H1 (cell line): Measurements from ENCODE around the gene HMGXB3. TPM values are rescaled to one million over a fixed set of nuclear protein-coding genes. Genes with fewer than 3 reads are reported as not detected.

Source experiments
- CTCF ChIA-PET: fragments of 300-600 bp; sonication (Branson Sonifier 250); formaldehyde crosslinking; loops from one replicate; lab custom pipeline; 2021; ENCODE audit not compliant: partially characterized antibody; lab: Charles Lee
- POLR2A ChIA-PET: fragments of 300-600 bp; sonication (Branson Sonifier 250); formaldehyde crosslinking; loops from one replicate; lab custom pipeline; 2021; ENCODE audit warnings: inconsistent platforms; ENCODE audit not compliant: partially characterized antibody; lab: Charles Lee
- DNase-seq, 2 experiments: peaks; one replicate each; pipeline versions ENCODE4 v3.0.0 to v3.0.0-alpha.2; 2010 to 2022; ENCODE audit warnings: low spot score in 2 of 2, low read depth in 1 of 2, mixed read lengths in 1 of 2
- FAIRE-seq: peaks from 2 replicates; lab custom pipeline; 2011; peaks lifted over from hg19 to GRCh38; lab: Jason Lieb, UNC
- H2AFZ ChIP-seq: 2 replicates; pipeline ENCODE4 v1.8.1; 2012; ENCODE audit warnings: low read length, inconsistent platforms
- H2AK5ac ChIP-seq: 2 replicates; pipeline ENCODE4 v1.6.1; 2013; ENCODE audit warnings: low read depth, low read length
- H2BK120ac ChIP-seq: replicated peaks from 2 replicates; pipeline ENCODE3; 2013; ENCODE audit warnings: low read depth, low read length, inconsistent platforms
- H2BK12ac ChIP-seq: 2 replicates; pipeline ENCODE4 v1.6.1; 2013; ENCODE audit warnings: low read depth, low read length
- H2BK15ac ChIP-seq: 2 replicates; pipeline ENCODE4 v1.6.1; 2013; ENCODE audit warnings: low read length
- H2BK20ac ChIP-seq: 2 replicates; pipeline ENCODE4 v1.6.1; 2013; ENCODE audit warnings: low read length
- H2BK5ac ChIP-seq: 2 replicates; pipeline ENCODE4 v1.6.1; 2013; ENCODE audit warnings: low read depth, low read length
- H3K14ac ChIP-seq: 2 replicates; pipeline ENCODE4 v1.6.1; 2013; ENCODE audit warnings: inconsistent platforms; ENCODE audit not compliant: insufficient read length
- H3K18ac ChIP-seq: 2 replicates; pipeline ENCODE4 v1.6.1; 2013; ENCODE audit warnings: low read length; ENCODE audit errors: extremely low read depth
- H3K23ac ChIP-seq: 2 replicates; pipeline ENCODE4 v1.6.1; 2013; ENCODE audit warnings: inconsistent platforms; ENCODE audit not compliant: insufficient read length
- H3K23me2 ChIP-seq: 2 replicates; pipeline ENCODE4 v1.6.1; 2013; ENCODE audit warnings: low read depth, low read length
- H3K27ac ChIP-seq: 2 replicates; pipeline ENCODE4 v1.6.1; 2011; ENCODE audit warnings: low read depth, low read length, inconsistent platforms
- H3K27me3 ChIP-seq, 4 experiments: replicated peaks in 1 of 4; 1 replicate in 1 of 4; 2 replicates in 3 of 4; pipeline versions ENCODE4 v1.6.1 to v1.8.1; 2011 to 2013; ENCODE audit warnings: low read length in 3 of 4, mild to moderate bottlenecking in 3 of 4, inconsistent platforms in 2 of 4, mixed read lengths in 2 of 4, moderate library complexity in 1 of 4; ENCODE audit not compliant: control insufficient read depth in 3 of 4, insufficient read depth in 3 of 4; ENCODE audit errors: extremely low read depth in 1 of 4
- H3K36me3 ChIP-seq, 4 experiments: 2 replicates each; pipeline versions ENCODE4 v1.6.1 to v1.8.1; 2011 to 2013; ENCODE audit warnings: mild to moderate bottlenecking in 4 of 4, low read length in 3 of 4, moderate library complexity in 2 of 4, control low read depth in 1 of 4, inconsistent platforms in 1 of 4; ENCODE audit not compliant: insufficient read depth in 4 of 4, control insufficient read depth in 2 of 4
- H3K4ac ChIP-seq: replicated peaks from 2 replicates; pipeline ENCODE3; 2013; ENCODE audit warnings: low read length, low read depth, mixed read lengths, inconsistent platforms; ENCODE audit not compliant: insufficient read length
- H3K4me1 ChIP-seq, 4 experiments: replicated peaks in 1 of 4; 1 replicate in 1 of 4; 2 replicates in 3 of 4; pipeline versions ENCODE4 v1.6.1 to v1.8.1; 2011 to 2013; ENCODE audit warnings: low read length in 3 of 4, inconsistent platforms in 2 of 4, mixed read lengths in 1 of 4; ENCODE audit not compliant: insufficient read depth in 4 of 4, control insufficient read depth in 3 of 4
- H3K4me2 ChIP-seq, 2 experiments: 2 replicates each; pipeline versions ENCODE4 v1.6.1 to v1.8.1; 2011 to 2013; ENCODE audit warnings: low read depth in 2 of 2, low read length in 2 of 2, control low read depth in 1 of 2, inconsistent platforms in 1 of 2, mild to moderate bottlenecking in 1 of 2; ENCODE audit not compliant: insufficient read depth in 1 of 2
- H3K4me3 ChIP-seq, 4 experiments: fragments of 200-600, 300-600 bp in 1 of 4; sonication (generic), shearing (Covaris generic), sonication (Bioruptor Twin) in 1 of 4; 2 replicates each; pipeline versions ENCODE4 v1.5.1 to v1.8.1; 2011 to 2016; ENCODE audit warnings: low read length in 4 of 4, low read depth in 3 of 4, control low read depth in 2 of 4, inconsistent platforms in 2 of 4, mild to moderate bottlenecking in 2 of 4, mixed read lengths in 1 of 4, moderate library complexity in 1 of 4; ENCODE audit not compliant: insufficient read depth in 2 of 4; ENCODE audit errors: extremely low read depth in 1 of 4
- H3K56ac ChIP-seq: replicated peaks from 2 replicates; pipeline ENCODE3; 2013; ENCODE audit warnings: low read depth, mild to moderate bottlenecking, mixed read lengths, low read length, inconsistent platforms; ENCODE audit not compliant: insufficient read length
- H3K79me1 ChIP-seq: 2 replicates; pipeline ENCODE4 v1.6.1; 2013; ENCODE audit warnings: low read depth, low read length, control low read depth
- H3K79me2 ChIP-seq, 2 experiments: 2 replicates each; pipeline versions ENCODE4 v1.6.1 to v1.8.1; 2012 to 2013; ENCODE audit warnings: low read length in 2 of 2, mild to moderate bottlenecking in 2 of 2, inconsistent platforms in 1 of 2; ENCODE audit not compliant: insufficient read depth in 2 of 2, control insufficient read depth in 1 of 2
- H3K9ac ChIP-seq, 4 experiments: replicated peaks in 1 of 4; 1 replicate in 1 of 4; 2 replicates in 3 of 4; pipeline versions ENCODE4 v1.6.1 to v1.8.1; 2011 to 2013; ENCODE audit warnings: low read depth in 3 of 4, low read length in 3 of 4, control low read depth in 2 of 4, mild to moderate bottlenecking in 2 of 4, moderate library complexity in 2 of 4, inconsistent platforms in 1 of 4; ENCODE audit errors: extremely low read depth in 1 of 4
- H3K9me3 ChIP-seq, 2 experiments: 2 replicates each; pipeline versions ENCODE4 v1.6.1 to v1.8.1; 2012 to 2013; ENCODE audit warnings: mild to moderate bottlenecking in 2 of 2, moderate library complexity in 2 of 2, control low read depth in 1 of 2, inconsistent platforms in 1 of 2, low read depth in 1 of 2, low read length in 1 of 2, mixed read lengths in 1 of 2; ENCODE audit not compliant: insufficient read depth in 2 of 2
- H4K20me1 ChIP-seq, 2 experiments: replicated peaks in 1 of 2; 2 replicates each; pipeline versions ENCODE3 to v1.8.1; 2011 to 2013; ENCODE audit warnings: inconsistent platforms in 2 of 2, low read length in 2 of 2, mild to moderate bottlenecking in 1 of 2; ENCODE audit not compliant: insufficient read depth in 2 of 2, control insufficient read depth in 1 of 2
- H4K5ac ChIP-seq: 2 replicates; pipeline ENCODE4 v1.6.1; 2013; ENCODE audit warnings: low read length, low read depth, mixed read lengths, inconsistent platforms; ENCODE audit not compliant: insufficient read length
- H4K8ac ChIP-seq: 2 replicates; pipeline ENCODE4 v1.8.0; 2013; ENCODE audit warnings: mild to moderate bottlenecking, moderate library complexity, low read length, inconsistent platforms; ENCODE audit not compliant: insufficient read depth; ENCODE audit errors: extremely low read depth
- H4K91ac ChIP-seq: replicated peaks from 2 replicates; pipeline ENCODE3; 2013; ENCODE audit warnings: low read length, mixed read lengths, inconsistent platforms; ENCODE audit not compliant: insufficient read length
- WGBS, 2 experiments: shearing (Covaris generic) in 1 of 2; methylation state at CpG; one replicate each; pipeline versions ENCODE4 v1.1.6 to v1.1.7; 2013 to 2015; ENCODE audit warnings: low lambda C conversion rate in 2 of 2, mixed read lengths in 2 of 2, inconsistent platforms in 1 of 2, low coverage in 1 of 2, missing lambda C conversion rate in 1 of 2; ENCODE audit not compliant: insufficient replicate concordance in 2 of 2, insufficient coverage in 1 of 2, insufficient read length in 1 of 2; ENCODE audit errors: extremely low coverage in 1 of 2, missing lambda C conversion rate in 1 of 2; 5-methylcytosine and 5-hydroxymethylcytosine counted together
- polyA plus RNA-seq, 7 experiments: library from polyadenylated mRNA; depleted of rRNA in 3 of 7; stranded (reverse) in 5 of 7; unstranded in 2 of 7; fragments of >200 nt in 5 of 7; fragments of 200-250 nt in 2 of 7; gene quantifications; 1 replicate in 5 of 7; 2 replicates in 1 of 7; 4 replicates in 1 of 7; pipeline versions ENCODE4 v1.2.1 to v1.2.3, GENCODE V29; 2011 to 2013; ENCODE audit warnings: missing spikeins in 2 of 7, mixed read lengths in 2 of 7
- total RNA-seq: library from RNA; stranded (reverse); fragmentation: NEBNext Ultra II Directional; extraction: Animal tissue kit (Norgen Biotek cat#: 25700); gene quantifications from 2 replicates; pipeline ENCODE4 v1.2.1, GENCODE V29; 2021

Gene HMGXB3
- total and polyA plus RNA-seq, 2 of the 8 experiments (the other 6 are each of a cell fraction or from before 2014, with no cell fraction given): 26.8 to 28.0 TPM

- no peak for FAIRE-seq
- DNase-seq: no peak
- Histone ChIP-seq H3K79me1 (no peaks in the 10 kb centered on the region), H3K18ac (no peak overlapping the region), H3K4me2 (no peak overlapping the region), H3K4me1 (no peaks in the 10 kb centered on the region), H3K27ac (no peak overlapping the region), H3K14ac (no peak overlapping the region), H4K8ac (peak overlapping the region; percentile 35; the same call in 1 of the 2 replicates), H4K91ac (no peak overlapping the region), H3K4ac (no peak overlapping the region), H4K5ac (no peak overlapping the region), H3K56ac (no peak overlapping the region), H2AK5ac (no peak overlapping the region), H3K79me2 (no peaks in the 10 kb centered on the region), H2BK120ac (no peak overlapping the region), H3K9ac (no peak overlapping the region), H2AFZ (no peak overlapping the region), H4K20me1 (no peaks in the 10 kb centered on the region), H3K4me3 (no peak overlapping the region), H3K23ac (no peak overlapping the region), H3K23me2 (no peaks in the 10 kb centered on the region), H2BK5ac (no peak overlapping the region), H2BK15ac (no peak overlapping the region), H3K9me3 (no peaks in the 10 kb centered on the region), H2BK20ac (no peak overlapping the region), H3K27me3 (no peaks in the 10 kb centered on the region), H2BK12ac (no peak overlapping the region), H3K36me3 (no peaks in the 10 kb centered on the region)
- WGBS, 2 experiments: 85% methylated on average over 9 of the region's 9 CpGs; no CpG with 5 or more reads in 1 of the 2 experiments
- CTCF ChIA-PET: interaction anchor here (9.8 kb wide), 1 partner anchor 8 kb away, joined by 104 read pairs; the partner anchor contains the start of gene SLC26A2
- POLR2A ChIA-PET: no interaction called here
These were observed 47.0 kb upstream of the HMGXB3 start for GRCh38 chr5:149953436-149954121.
